K562 (cell line): ENCODE results near the gene RPP21.

ENCODE experiments used
- BRD4 ChIP-seq: fragments of 200-600 bp; sonication (generic); IDR thresholded peaks from 2 replicates; pipeline ENCODE4 v1.6.1; 2017; ENCODE audit warnings: inconsistent platforms
- CBFA2T2 ChIP-seq: fragments of 450-650 bp; conservative IDR thresholded peaks from 2 replicates; pipeline ENCODE4 v1.6.1; 2017; ENCODE audit warnings: mild to moderate bottlenecking
- CBFA2T3 ChIP-seq: fragments of 450-650 bp; IDR thresholded peaks from 2 replicates; pipeline ENCODE4 v1.6.1; 2017
- ELK3 ChIP-seq: fragments of 450-650 bp; formaldehyde crosslinking; IDR thresholded peaks from 2 replicates; pipeline ENCODE4 v1.4.0; 2020; ENCODE audit warnings: mild to moderate bottlenecking
- HCFC1 ChIP-seq: IDR thresholded peaks from 2 replicates; pipeline ENCODE4 v1.6.1; 2012; ENCODE audit warnings: low read depth, low read length, improper control_type of control experiment
- KLF6 ChIP-seq: fragments of 250-450 bp; sonication (Bioruptor Pico); IDR thresholded peaks from 2 replicates; pipeline ENCODE4 v1.4.0; 2020; ENCODE audit warnings: mild to moderate bottlenecking, moderate library complexity, borderline replicate concordance
- MAX ChIP-seq: sonication (generic); formaldehyde crosslinking; IDR thresholded peaks from 2 replicates; pipeline ENCODE4 v1.9.0; 2022; ENCODE audit warnings: mild to moderate bottlenecking, missing genetic modification reagents
- SP1 ChIP-seq: sonication (generic); formaldehyde crosslinking; IDR thresholded peaks from 2 replicates; pipeline ENCODE4 v1.8.1; 2022; ENCODE audit warnings: mild to moderate bottlenecking, missing genetic modification reagents
- TOE1 ChIP-seq, 2 experiments: fragments of 450-650 bp in 1 of 2; sonication (generic) in 1 of 2; formaldehyde crosslinking in 1 of 2; IDR thresholded peaks; 2 replicates each; pipeline versions ENCODE4 v1.7.1 to v1.8.0; 2016 to 2022; ENCODE audit warnings: borderline replicate concordance in 2 of 2, mild to moderate bottlenecking in 2 of 2, antibody characterized with exemption in 1 of 2, inconsistent platforms in 1 of 2, low read depth in 1 of 2, missing genetic modification reagents in 1 of 2, moderate library complexity in 1 of 2
- ZFX ChIP-seq: sonication (generic); formaldehyde crosslinking; IDR thresholded peaks from 2 replicates; pipeline ENCODE4 v1.8.0; 2022; ENCODE audit warnings: mild to moderate bottlenecking, missing genetic modification reagents, moderate library complexity
- ZHX1 ChIP-seq: fragments of 150-350 bp; conservative IDR thresholded peaks from 2 replicates; pipeline ENCODE4 v1.6.1; 2014; ENCODE audit warnings: low read length
- ZNF134 ChIP-seq: fragments of 250-450 bp; sonication (Bioruptor Pico); conservative IDR thresholded peaks from 2 replicates; pipeline ENCODE4 v1.4.0; 2020
- TF ChIP-seq, protein P1 (sequence below): fragments of 250-450 bp; sonication (Bioruptor Pico); IDR thresholded peaks from 2 replicates; pipeline ENCODE4 v1.4.0; 2020

- TF ChIP-seq, protein P1, sequence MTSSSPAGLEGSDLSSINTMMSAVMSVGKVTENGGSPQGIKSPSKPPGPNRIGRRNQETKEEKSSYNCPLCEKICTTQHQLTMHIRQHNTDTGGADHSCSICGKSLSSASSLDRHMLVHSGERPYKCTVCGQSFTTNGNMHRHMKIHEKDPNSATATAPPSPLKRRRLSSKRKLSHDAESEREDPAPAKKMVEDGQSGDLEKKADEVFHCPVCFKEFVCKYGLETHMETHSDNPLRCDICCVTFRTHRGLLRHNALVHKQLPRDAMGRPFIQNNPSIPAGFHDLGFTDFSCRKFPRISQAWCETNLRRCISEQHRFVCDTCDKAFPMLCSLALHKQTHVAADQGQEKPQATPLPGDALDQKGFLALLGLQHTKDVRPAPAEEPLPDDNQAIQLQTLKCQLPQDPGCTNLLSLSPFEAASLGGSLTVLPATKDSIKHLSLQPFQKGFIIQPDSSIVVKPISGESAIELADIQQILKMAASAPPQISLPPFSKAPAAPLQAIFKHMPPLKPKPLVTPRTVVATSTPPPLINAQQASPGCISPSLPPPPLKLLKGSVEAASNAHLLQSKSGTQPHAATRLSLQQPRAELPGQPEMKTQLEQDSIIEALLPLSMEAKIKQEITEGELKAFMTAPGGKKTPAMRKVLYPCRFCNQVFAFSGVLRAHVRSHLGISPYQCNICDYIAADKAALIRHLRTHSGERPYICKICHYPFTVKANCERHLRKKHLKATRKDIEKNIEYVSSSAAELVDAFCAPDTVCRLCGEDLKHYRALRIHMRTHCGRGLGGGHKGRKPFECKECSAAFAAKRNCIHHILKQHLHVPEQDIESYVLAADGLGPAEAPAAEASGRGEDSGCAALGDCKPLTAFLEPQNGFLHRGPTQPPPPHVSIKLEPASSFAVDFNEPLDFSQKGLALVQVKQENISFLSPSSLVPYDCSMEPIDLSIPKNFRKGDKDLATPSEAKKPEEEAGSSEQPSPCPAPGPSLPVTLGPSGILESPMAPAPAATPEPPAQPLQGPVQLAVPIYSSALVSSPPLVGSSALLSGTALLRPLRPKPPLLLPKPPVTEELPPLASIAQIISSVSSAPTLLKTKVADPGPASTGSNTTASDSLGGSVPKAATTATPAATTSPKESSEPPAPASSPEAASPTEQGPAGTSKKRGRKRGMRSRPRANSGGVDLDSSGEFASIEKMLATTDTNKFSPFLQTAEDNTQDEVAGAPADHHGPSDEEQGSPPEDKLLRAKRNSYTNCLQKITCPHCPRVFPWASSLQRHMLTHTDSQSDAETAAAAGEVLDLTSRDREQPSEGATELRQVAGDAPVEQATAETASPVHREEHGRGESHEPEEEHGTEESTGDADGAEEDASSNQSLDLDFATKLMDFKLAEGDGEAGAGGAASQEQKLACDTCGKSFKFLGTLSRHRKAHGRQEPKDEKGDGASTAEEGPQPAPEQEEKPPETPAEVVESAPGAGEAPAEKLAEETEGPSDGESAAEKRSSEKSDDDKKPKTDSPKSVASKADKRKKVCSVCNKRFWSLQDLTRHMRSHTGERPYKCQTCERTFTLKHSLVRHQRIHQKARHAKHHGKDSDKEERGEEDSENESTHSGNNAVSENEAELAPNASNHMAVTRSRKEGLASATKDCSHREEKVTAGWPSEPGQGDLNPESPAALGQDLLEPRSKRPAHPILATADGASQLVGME (CRISPR knock-in tag): no peak
- TF ChIP-seq HCFC1 (no peak), ZHX1 (no peak), KLF6 (no peak), ZFX (no peak), TOE1 (IDR thresholded peaks at IDR 0.05; ENCODE audit: borderline replicate concordance) (no peak), TOE1 (CRISPR knock-in tag; IDR thresholded peaks at IDR 0.05; ENCODE audit: borderline replicate concordance, low read depth) (no peak), ZNF134 (CRISPR knock-in tag) (no peak), CBFA2T3 (no peak), CBFA2T2 (no peak), ELK3 (CRISPR knock-in tag) (no peak), MAX (CRISPR knock-in tag) (no peak), SP1 (CRISPR knock-in tag) (no peak), BRD4 (no peak)
These were observed 19.6 kb upstream of the RPP21 start for GRCh38 chr6:30325150-30325872.
